ENCODE results near the gene SLC2A6. TPM values are rescaled to one million over a fixed set of nuclear protein-coding genes. Genes with fewer than 3 reads are reported as not detected.

SLC2A6 gene
- total RNA-seq, 2 donors from 2014 or later: 2.4 to 2.8 TPM

DNA sequence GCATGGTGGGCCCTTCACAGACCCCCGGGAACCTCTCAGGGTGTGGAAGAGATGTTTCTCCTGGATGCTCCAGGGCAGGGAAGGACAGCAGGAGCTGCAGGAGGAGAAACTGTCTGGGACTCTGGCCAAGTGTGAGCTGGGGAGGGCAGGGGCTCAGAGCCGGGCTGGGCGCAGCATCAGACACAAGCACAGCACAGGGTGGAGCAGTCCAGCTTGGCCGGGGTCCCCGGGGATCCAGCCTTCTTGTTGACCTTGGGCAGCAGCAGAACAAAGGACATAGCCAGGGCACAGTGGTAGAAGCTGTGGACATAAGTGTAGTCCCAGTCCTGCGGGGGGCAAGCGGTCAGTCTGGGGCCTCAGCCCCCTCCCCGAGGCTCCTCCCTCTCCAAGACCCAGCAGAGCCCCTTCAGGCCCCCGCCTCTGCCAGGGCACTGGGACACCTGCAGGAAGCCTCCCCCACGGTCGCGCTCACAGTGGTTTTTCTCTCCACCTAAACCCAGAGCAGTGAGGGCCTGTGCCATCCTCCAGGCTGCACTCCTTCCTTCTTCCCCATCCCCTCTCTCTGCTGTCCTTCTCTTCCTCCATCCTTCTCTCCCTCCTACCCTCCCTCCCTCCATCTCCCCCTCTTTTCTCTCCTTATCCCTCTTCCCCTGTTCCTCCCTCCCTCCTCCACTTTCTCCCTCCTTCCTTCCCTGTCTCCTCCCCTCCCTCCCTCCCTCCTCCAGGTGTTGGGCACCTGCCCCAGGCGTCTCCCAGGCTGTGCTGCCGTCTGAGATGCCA lies 35.8 kb upstream of the SLC2A6 start:
- Histone ChIP-seq H3K4me1 (peaks cover 3% of the 10 kb centered on the region), H3K36me3 (no peaks in the 10 kb centered on the region), H3K4me3 (no peak overlapping the region), H3K9ac (ENCODE audit: low read depth in 2 of 2, low read length in 2 of 2) (no peak overlapping the region), H3K27me3 (no peaks in the 10 kb centered on the region), H3K27ac (no peak overlapping the region), H3K9me3 (no peaks in the 10 kb centered on the region)
- TF ChIP-seq, protein P1, sequence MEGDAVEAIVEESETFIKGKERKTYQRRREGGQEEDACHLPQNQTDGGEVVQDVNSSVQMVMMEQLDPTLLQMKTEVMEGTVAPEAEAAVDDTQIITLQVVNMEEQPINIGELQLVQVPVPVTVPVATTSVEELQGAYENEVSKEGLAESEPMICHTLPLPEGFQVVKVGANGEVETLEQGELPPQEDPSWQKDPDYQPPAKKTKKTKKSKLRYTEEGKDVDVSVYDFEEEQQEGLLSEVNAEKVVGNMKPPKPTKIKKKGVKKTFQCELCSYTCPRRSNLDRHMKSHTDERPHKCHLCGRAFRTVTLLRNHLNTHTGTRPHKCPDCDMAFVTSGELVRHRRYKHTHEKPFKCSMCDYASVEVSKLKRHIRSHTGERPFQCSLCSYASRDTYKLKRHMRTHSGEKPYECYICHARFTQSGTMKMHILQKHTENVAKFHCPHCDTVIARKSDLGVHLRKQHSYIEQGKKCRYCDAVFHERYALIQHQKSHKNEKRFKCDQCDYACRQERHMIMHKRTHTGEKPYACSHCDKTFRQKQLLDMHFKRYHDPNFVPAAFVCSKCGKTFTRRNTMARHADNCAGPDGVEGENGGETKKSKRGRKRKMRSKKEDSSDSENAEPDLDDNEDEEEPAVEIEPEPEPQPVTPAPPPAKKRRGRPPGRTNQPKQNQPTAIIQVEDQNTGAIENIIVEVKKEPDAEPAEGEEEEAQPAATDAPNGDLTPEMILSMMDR (IDR thresholded peaks at IDR 0.05): no peak
- intact Hi-C loops (cut with DNase I): no loop called here
- no peak for DNase-seq

GRCh38 chr9:133513214-133514100 lies 34.6 kb upstream of the SLC2A6 start:
- no peak for DNase-seq
- intact Hi-C loops (cut with DNase I): no loop called here
- Histone ChIP-seq H3K4me3 (no peak overlapping the region), H3K4me1 (peaks cover 10% of the 10 kb centered on the region), H3K27me3 (no peaks in the 10 kb centered on the region), H3K36me3 (no peaks in the 10 kb centered on the region), H3K9ac (ENCODE audit: low read depth in 2 of 2, low read length in 2 of 2) (no peak overlapping the region), H3K27ac (no peak overlapping the region), H3K9me3 (no peaks in the 10 kb centered on the region)
- TF ChIP-seq, protein P1 (IDR thresholded peaks at IDR 0.05): no peak

DNA sequence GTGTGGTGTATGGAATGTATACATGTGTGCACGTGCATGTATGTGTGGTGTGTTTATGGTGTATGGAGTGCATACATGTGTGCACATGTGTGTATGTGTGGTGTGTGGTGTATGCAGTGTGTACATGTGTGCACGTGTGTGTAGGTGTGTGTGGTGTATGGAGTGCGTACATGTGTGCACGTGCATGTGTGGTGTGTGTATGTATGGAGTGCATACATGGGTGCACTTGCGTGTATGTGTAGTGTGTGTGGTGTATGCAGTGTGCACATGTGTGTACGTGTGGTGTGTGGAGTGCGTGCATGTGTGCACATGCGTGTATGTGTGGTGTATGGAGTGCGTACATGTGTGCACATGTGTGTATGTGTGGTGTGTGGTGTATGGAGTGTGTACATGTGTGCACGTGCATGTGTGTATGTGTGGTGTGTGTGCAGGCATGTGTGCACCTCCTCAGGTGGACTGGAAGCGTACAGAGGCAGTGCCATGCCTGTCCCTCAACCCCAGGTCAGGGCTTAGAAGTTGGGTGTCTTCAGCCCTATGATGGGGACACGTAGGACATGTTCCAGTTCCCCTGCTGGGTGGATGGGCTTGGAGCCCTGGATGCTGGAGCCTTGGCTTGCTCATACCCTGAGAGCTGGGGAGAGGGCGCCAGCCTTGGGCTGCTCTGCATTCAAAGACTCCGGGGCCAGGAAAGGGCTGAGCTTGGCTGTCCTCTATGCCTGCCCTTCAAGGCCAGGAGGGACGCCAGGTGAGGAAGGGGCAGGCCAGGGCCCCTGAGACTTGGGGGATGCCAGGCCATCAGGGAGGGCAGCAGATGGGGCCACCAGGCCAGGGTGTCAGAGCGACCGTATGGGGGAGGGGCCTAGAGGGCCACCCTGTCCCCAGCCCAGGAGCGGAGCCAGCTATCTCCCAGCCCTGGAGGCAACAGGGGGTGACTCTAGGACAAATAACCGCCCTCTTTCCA lies 33.6 kb upstream of the SLC2A6 start:
- no peaks in the 10 kb centered on the region for H3K36me3 ChIP-seq
- no peak for DNase-seq
- H3K27me3 ChIP-seq: no peaks in the 10 kb centered on the region
- no peak overlapping the region for H3K9ac ChIP-seq (ENCODE audit: low read depth in 2 of 2, low read length in 2 of 2)
- no peak overlapping the region for H3K4me3 ChIP-seq
- no peaks in the 10 kb centered on the region for H3K9me3 ChIP-seq
- peaks cover 10% of the 10 kb centered on the region for H3K4me1 ChIP-seq
- H3K27ac ChIP-seq: no peak overlapping the region
- TF ChIP-seq, protein P1 (IDR thresholded peaks at IDR 0.05): no peak
- intact Hi-C loops (cut with DNase I): no loop called here

DNA sequence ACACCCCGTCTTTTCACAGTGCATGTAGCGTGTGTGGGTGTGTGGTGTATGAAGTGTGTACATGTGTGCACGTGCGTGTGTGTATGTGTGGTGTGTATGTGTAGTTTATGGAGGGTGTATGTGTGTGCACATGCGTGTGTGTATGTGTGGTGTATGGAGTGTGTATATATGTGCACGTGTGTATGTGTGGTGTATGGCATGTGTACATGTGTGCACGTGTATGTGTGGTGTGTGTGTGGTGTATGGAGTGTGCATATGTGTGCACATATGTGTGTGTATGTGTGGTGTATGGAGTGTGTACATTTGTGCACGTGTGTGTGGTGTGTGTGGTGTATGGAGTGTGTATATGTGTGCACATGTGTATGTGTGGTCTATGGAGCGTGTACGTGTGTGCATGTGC lies 32.7 kb upstream of the SLC2A6 start:
- TF ChIP-seq, protein P1 (IDR thresholded peaks at IDR 0.05): no peak
- Histone ChIP-seq H3K36me3 (no peaks in the 10 kb centered on the region), H3K27me3 (no peaks in the 10 kb centered on the region), H3K4me3 (no peak overlapping the region), H3K27ac (no peak overlapping the region), H3K9me3 (no peaks in the 10 kb centered on the region), H3K4me1 (peaks cover 10% of the 10 kb centered on the region), H3K9ac (ENCODE audit: low read depth in 2 of 2, low read length in 2 of 2) (no peak overlapping the region)
- intact Hi-C loops (cut with DNase I): no loop called here
- no peak for DNase-seq

All from colonic mucosa (tissue), 4 donors.